ENCODE measurements around the gene PPID. TPM values are rescaled to one million over a fixed set of nuclear protein-coding genes. Genes with fewer than 3 reads are reported as not detected.
A peak's percentile ranks its signal among the peaks of the same experiment; 100 is the strongest.

Gene PPID
- total and polyA plus RNA-seq, 2 of the 4 experiments (the other 2 are of a cell fraction) = 11.8 to 21.1 TPM

GRCh38 chr4:158667651-158668198, 55.5 kb downstream of the PPID start:
- no peak for ATAC-seq (ENCODE audit: low read depth)
- TF ChIP-seq RAD21 (IDR thresholded peaks at IDR 0.05; ENCODE audit: low read length) (peak; percentile 27; the same call in 1 of the 2 replicates), MAFK (IDR thresholded peaks at IDR 0.05; ENCODE audit: low read depth, low read length) (no peak), RFX5 (IDR thresholded peaks at IDR 0.05; ENCODE audit: low read depth, low read length) (no peak), CTCF (conservative IDR thresholded peaks at IDR 0.05; ENCODE audit: low read depth, low read length) (peak; percentile 39), BHLHE40 (IDR thresholded peaks at IDR 0.05; ENCODE audit: low read depth, low read length) (no peak), FOS (IDR thresholded peaks at IDR 0.05; ENCODE audit: low read depth, low read length) (no peak)
- TF ChIP-seq, protein P1, sequence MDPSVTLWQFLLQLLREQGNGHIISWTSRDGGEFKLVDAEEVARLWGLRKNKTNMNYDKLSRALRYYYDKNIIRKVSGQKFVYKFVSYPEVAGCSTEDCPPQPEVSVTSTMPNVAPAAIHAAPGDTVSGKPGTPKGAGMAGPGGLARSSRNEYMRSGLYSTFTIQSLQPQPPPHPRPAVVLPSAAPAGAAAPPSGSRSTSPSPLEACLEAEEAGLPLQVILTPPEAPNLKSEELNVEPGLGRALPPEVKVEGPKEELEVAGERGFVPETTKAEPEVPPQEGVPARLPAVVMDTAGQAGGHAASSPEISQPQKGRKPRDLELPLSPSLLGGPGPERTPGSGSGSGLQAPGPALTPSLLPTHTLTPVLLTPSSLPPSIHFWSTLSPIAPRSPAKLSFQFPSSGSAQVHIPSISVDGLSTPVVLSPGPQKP (IDR thresholded peaks at IDR 0.05; ENCODE audit: borderline replicate concordance, low read depth, low read length) = no peak
- no peaks in the 10 kb centered on the region for H3K4me1 ChIP-seq (ENCODE audit: control insufficient read depth, insufficient read depth, low read length)
- H2BK20ac ChIP-seq (ENCODE audit: low read depth, low read length) = no peak overlapping the region
- WGBS, 2 experiments (ENCODE audit: extremely low coverage in 2 of 2, insufficient read length in 1 of 2) = no CpG with 5 or more reads among the region's 3 CpGs
- H2BK5ac ChIP-seq (ENCODE audit: low read depth, low read length, poor library complexity, severe bottlenecking) = no peak overlapping the region
- DNase-seq = peak; percentile 25
- no peaks in the 10 kb centered on the region for H3K27me3 ChIP-seq (ENCODE audit: control insufficient read depth, insufficient read depth, low read length)
- H3K23ac ChIP-seq (ENCODE audit: low read depth, low read length) = no peak overlapping the region
- no TSS peak for BruUV-seq (replicated peaks)
- dilution Hi-C loops (cut with HindIII; ENCODE audit: low sequenced_read_pairs, unreplicated experiment) (no loop called here), intact Hi-C loops (cut with micrococcal nuclease) (no loop called here), in situ Hi-C loops (cut with MboI; ENCODE audit: low sequenced_read_pairs) (no loop called here)
- no peak overlapping the region for H3K14ac ChIP-seq (replicated peaks; ENCODE audit: low read depth, low read length)
- no peak overlapping the region for H4K8ac ChIP-seq (ENCODE audit: low read depth in 2 of 2, low read length in 2 of 2)
- no peak overlapping the region for H4K91ac ChIP-seq (ENCODE audit: insufficient read depth, low read depth, low read length)
- H3K9ac ChIP-seq (ENCODE audit: low read depth, low read length) = no peak overlapping the region
- CTCF ChIA-PET = interaction anchor here (0.6 to 2.0 kb wide), 4 partner anchors 12 to 629 kb away, joined by 3 to 6 read pairs (median 4); no protein-coding TSS in a partner anchor
- no peaks in the 10 kb centered on the region for H3K36me3 ChIP-seq (ENCODE audit: control insufficient read depth, insufficient read depth, low read length)
- no peak overlapping the region for H3K4me2 ChIP-seq (ENCODE audit: low read depth, low read length)
- no peak overlapping the region for H2AK9ac ChIP-seq (replicated peaks; ENCODE audit: low read depth, low read length, poor library complexity)
- H3K18ac ChIP-seq (ENCODE audit: low read depth, low read length) = no peak overlapping the region
- H2AK5ac ChIP-seq (ENCODE audit: low read depth, low read length) = no peak overlapping the region
- H3K56ac ChIP-seq (ENCODE audit: extremely low read depth, insufficient read depth, low read length) = no peak overlapping the region
- H3K4ac ChIP-seq (ENCODE audit: low read depth, low read length) = no peak overlapping the region
- no peak overlapping the region for H2BK120ac ChIP-seq (ENCODE audit: low read depth, low read length)
- no peaks in the 10 kb centered on the region for H3K9me3 ChIP-seq (ENCODE audit: control insufficient read depth, insufficient read depth, low read length)
- no peaks in the 10 kb centered on the region for H4K20me1 ChIP-seq (ENCODE audit: insufficient read depth, low read length)
- H2AFZ ChIP-seq (replicated peaks; ENCODE audit: low read length, poor library complexity) = no peak overlapping the region
- POLR2A ChIA-PET (ENCODE audit: unreplicated experiment) = interaction anchor here (0.7 kb wide), 1 partner anchor 10 kb away, joined by 3 read pairs; no protein-coding TSS in a partner anchor
- H3K4me3 ChIP-seq (ENCODE audit: insufficient read depth, low read depth, low read length) = no peak overlapping the region
- H3K9me1 ChIP-seq (ENCODE audit: insufficient read depth, low read length) = no peaks in the 10 kb centered on the region
- no peak overlapping the region for H2BK15ac ChIP-seq (ENCODE audit: low read depth, low read length)
- H4K5ac ChIP-seq (ENCODE audit: low read depth, low read length) = no peak overlapping the region
- H3K79me1 ChIP-seq (ENCODE audit: low read depth in 1 of 2, low read length in 2 of 2) = peaks cover 2 to 21% of the 10 kb centered on the region in 2 experiments; a peak in 2 of 4 replicates
- no peak overlapping the region for H3K27ac ChIP-seq (ENCODE audit: insufficient read depth, low read length)

Measured in IMR-90 (cell line).